Measurements from ENCODE around the gene PLVAP. TPM values are rescaled to one million over a fixed set of nuclear protein-coding genes. Genes with fewer than 3 reads are reported as not detected.

PLVAP gene
- total RNA-seq, 1 donor from 2014 or later = 4.6 TPM

GRCh38 chr19:17359905-17360800, 17.0 kb downstream of the PLVAP start:
- ATAC-seq = no peak
- DNase-seq (ENCODE audit: low spot score) = no peak

GRCh38 chr19:17358395-17358794, 18.7 kb downstream of the PLVAP start:
- no peak for DNase-seq (ENCODE audit: low spot score)
- ATAC-seq = no peak

DNA sequence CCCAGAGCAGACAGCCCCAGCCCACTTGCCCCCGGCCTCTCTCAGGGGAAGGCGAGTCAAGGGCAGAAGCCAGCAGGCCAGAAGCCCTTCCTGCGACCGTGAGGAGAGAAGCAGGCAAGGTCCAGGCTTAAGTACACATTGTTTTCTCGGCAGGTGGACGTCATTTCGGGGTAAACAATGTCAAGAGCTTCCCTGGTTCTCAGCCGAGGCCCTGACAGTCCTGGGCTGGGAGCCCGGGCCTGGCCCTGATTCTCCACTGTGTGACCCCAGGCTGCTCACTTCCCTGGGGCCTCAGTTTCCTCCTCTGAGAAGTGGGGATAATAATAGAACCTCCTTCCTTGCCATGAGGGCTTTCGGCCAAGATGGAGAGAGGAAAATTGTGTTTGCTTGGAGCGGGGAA, 19.4 kb downstream of the PLVAP start:
- no peak for DNase-seq (ENCODE audit: low spot score)
- ATAC-seq = no peak

GRCh38 chr19:17357078-17357666, 20.0 kb downstream of the PLVAP start:
- ATAC-seq = no peak
- no peak for DNase-seq (ENCODE audit: low spot score)

GRCh38 chr19:17353386-17353785, 23.8 kb downstream of the PLVAP start:
- no peak for DNase-seq (ENCODE audit: low spot score)
- ATAC-seq = no peak

DNA sequence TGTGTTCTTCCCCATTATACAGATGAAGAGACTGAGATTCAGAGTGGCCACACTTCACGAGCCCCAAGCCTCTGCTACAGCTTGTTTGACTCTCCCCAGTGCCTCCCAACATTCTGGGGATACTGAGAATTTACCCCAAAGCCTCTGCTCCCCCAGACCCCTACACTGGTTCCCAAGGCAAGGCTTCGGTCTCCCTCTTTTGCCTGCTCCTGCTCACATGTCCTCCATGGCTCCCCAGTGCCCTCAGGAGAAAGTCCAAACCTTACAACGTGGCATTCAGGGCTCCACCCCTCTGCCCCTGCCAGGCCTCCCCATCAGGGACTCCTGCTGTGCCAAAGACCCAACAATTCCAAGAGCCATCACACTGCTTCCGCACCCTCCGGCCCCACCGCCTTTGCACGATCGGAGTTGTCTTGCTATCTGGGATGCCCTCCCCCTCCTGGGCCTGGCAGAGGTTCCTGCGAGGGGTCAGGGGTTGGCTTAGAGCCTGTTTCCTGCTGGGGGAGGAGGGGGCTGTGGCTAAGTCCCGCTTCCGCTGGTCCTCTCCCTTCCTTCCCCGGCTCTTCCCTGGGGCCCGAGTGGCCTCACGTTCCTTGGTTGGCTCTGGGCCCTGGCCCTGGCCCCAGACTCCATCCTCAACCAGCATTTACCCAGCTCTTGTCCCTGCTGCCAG, 24.4 kb downstream of the PLVAP start:
- DNase-seq (ENCODE audit: low spot score) = no peak

DNA sequence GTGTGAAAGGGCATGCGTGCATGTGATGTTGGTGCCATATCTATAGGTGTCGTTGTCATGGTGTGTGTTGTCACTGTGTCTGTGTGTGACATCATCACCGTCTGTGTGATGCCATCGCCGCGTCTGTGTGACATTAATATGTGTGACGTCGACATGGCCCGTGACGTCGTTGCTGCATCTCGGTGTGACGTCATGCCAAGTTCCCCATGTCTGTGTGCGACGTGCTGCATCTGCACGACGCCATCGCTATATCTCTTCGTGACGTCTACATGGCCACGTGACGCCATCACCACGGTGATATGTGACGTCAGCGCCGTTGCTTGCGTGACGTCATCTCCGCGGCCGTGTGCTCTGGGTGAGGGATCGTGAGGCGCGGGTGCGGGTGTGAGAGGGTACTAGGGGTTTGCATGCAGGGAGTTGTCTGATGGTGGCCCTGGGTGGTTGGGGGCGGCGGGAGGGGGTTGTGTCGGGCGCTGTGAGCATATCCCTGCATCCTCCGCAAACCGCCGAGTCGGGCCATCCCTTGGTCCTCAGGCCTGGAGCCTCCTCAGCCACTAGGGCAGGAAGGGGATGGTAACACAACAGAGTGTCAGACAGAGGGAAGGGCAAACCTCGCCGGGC, 25.2 kb downstream of the PLVAP start:
- ATAC-seq = no peak
- DNase-seq (ENCODE audit: low spot score) = no peak

More for the DNA sequence above, 24.4 kb downstream of the PLVAP start:
- peak; percentile 32 for ATAC-seq

DNA sequence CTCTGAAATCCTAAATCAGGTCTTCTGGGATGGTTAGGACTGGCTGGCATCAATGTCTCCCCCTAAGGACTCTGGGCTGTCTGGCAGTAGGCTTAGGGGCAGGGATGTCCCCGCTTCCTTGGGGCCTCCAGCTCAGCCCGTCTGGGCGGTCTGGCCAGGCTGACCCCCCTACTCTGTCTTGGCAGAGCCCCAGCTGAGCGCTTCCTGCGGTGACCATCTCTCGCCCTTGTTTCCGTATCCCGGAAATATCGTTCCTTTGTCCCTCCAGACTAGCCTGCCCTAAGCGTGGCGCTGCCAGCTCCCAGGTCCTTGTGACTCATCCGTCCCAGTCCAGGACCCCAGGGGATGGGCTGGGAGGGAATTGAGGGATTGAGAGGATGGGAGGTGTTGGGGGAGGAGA, 28.4 kb downstream of the PLVAP start:
- no peak for DNase-seq (ENCODE audit: low spot score)
- peak; percentile 30 for ATAC-seq

- ATAC-seq (no peak), DNase-seq (ENCODE audit: low spot score) (no peak)
These were observed 29.3 kb downstream of the PLVAP start for GRCh38 chr19:17347877-17348276.

DNA sequence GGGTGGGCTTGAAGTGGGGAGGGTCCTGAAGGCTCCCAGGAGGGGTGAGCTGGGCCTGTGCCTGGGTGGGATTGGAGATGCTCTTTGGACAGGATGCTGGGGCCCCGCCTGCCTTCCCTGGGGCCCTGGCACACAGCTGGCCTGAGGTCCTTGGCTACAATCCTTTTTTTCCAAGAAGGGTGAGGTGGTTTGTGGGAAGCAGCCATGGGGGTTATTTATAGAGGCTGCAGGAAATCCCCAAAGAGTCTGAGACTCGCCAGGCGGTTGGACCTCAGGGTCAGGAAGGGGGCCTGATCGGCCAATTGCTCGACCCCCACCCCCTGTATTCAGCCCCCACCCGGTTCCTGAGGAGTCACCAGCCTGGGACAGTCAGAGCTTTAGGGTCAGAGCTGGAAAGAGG, 29.8 kb downstream of the PLVAP start:
- ATAC-seq (no peak), DNase-seq (ENCODE audit: low spot score) (no peak)

- peak; percentile 97 for ATAC-seq
These were observed 31.0 kb downstream of the PLVAP start for GRCh38 chr19:17346109-17346671.

GRCh38 chr19:17341845-17342244, 35.3 kb downstream of the PLVAP start:
- DNase-seq (ENCODE audit: low spot score) (no peak), ATAC-seq (no peak)

More at GRCh38 chr19:17346109-17346671, 31.0 kb downstream of the PLVAP start:
- DNase-seq (ENCODE audit: low spot score) = peak; percentile 74

GRCh38 chr19:17341386-17341785, 35.8 kb downstream of the PLVAP start:
- DNase-seq (ENCODE audit: low spot score) = no peak
- no peak for ATAC-seq

DNA sequence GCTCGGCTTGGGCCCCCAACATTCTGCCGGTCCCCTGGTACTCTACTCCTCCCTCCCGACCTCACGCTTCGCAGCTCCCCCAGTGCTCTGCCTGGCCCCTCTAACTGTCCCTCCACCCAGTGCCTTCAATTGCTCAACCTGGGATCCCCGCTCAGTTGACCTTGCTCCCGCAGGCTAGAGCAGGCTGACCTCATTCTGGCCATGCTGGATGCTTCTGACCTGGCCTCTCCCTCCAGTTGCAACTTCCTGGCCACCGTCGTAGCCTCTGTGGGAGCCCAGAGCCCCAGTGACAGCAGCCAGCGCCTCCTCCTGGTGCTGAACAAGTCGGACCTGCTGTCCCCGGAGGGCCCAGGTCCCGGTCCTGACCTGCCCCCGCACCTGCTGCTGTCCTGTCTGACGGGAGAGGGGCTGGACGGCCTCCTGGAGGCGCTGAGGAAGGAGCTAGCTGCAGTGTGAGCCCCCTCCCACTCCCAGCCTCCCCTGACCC, 36.2 kb downstream of the PLVAP start:
- DNase-seq (ENCODE audit: low spot score) = peak; percentile 75
- ATAC-seq = peak; percentile 62

DNA sequence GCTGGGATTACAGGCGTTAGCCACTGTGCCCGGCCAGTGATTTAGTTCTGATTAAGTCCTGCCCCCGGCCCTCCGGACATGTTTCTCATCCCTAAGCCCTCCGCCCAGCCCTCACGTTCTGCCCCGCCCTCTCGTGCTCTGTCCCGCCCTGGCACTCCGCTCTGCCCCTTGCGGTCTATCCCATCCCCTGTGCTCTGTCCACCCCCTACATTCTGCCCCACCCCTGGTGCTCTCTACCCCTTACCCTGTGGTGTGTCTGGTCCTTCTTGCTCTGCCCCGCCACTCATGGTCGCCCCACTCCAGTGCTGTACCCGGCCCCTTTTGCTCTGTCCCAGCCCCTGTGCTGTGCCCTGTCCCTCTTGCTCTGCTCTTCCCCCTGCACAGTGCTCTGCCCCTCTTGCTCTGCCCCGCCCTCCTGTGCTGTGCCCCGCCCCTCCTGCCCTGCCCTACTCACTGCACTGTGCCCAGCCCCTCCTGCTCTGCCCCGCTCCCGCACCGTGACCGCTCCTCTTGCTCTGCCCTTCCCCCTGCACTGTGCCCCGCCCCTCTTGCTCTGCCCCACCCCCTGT, 36.8 kb downstream of the PLVAP start:
- DNase-seq (ENCODE audit: low spot score) (peak; percentile 88), ATAC-seq (peak; percentile 81)

DNA sequence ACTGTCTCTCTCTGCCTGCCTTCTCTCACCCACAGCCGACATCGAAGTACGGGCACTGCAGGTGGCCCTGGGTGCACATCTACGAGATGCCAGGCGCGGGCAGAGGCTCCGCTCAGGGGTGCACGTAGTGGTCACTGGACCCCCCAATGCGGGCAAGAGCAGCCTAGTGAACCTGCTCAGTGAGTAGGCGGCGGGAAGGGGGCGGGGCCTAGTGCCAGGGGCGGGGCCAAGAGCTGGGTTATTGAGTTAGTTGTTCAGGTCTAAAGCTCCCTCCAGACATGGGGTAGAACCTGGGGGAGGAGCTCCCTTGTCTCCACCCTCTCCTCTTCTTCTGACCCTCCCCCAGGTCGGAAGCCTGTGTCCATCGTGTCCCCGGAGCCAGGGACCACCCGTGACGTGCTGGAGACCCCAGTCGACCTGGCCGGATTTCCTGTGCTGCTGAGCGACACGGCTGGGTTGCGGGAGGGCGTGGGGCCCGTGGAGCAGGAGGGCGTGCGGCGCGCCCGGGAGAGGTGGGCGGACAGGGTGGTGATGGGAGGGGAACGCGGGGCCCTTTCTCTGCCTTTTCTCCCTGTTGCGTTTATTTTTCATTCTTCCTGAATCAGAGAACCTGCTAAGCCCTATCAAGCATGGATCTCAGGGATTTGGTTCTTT, 37.9 kb downstream of the PLVAP start:
- DNase-seq (ENCODE audit: low spot score) = no peak
- no peak for ATAC-seq

DNA sequence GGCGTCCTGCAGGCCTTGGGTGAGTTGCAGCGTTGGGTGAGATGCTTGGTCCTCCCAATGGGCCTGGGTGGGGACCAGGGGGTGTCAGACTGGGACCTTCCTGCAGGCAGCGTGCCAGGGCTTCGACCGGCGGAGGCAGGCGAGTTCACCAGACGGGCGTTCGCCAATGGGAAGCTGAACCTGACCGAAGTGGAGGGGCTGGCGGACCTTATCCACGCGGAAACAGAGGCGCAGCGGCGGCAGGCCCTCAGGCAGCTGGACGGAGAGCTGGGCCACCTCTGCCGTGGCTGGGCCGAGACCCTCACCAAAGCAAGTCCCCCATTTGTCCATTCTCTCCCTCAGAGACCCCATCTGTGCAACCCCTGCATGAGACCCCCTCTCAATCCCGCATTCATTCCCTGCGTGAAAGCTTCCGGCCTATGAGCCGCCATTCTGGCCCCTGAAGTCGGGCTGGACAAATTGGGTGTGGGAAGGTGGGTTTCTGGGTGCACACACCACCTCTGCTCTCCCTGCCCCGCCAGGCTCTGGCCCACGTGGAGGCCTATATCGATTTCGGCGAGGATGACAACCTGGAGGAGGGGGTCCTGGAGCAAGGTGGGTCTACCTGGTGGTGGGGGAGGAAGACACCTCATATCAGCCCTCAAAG, 38.6 kb downstream of the PLVAP start:
- DNase-seq (ENCODE audit: low spot score) (no peak), ATAC-seq (no peak)

DNA sequence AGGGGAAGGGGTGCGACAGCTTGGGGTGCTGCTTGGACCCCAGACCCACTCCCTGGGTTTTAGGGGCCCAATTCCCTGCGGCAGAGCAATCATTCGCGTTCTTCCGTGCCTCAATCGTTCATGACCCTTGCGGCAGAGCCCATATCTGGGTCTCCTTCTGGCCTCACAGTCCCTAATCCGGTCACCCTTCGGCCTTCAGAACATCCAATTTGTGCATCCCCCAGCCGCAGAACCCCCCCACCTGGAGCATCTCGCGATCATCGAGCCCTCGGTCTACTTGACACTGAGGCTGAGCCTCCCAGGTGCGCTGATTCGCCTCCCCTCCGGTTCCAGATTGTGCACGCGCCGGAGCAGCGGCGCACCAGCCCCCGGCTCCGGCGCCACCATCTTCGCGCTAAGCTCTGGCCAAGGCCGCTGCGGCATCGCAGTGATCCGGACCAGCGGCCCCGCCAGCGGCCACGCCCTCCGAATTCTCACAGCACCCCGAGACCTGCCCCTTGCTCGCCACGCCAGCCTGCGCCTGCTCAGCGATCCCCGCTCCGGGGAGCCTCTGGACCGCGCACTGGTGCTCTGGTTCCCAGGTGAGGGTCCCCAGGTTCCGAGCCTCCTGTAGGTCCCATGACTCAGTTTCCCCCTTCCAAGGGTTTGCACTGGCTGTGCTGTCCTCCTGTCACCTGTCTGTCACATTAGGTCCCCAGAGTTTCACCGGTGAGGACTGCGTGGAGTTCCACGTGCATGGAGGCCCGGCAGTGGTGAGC, 39.3 kb downstream of the PLVAP start:
- DNase-seq (ENCODE audit: low spot score) (no peak), ATAC-seq (no peak)
